Kidney tubule cell (primary cell): Measurements from ENCODE around the gene EID1.
"Not testable (repeated sequence)": the region's sequence is repeated elsewhere in the genome, so short reads cannot be mapped to it uniquely, and the experiment has no call there.

Source experiments
- DNase-seq: peaks from one replicate; pipeline ENCODE4 v3.0.0-alpha.2; 2018; ENCODE audit warnings: low spot score

Gene EID1

GRCh38 chr15:48877630-48878595, at the start of gene EID1:
EID1 (plus strand) TSS chr15:48878134; CDS start chr15:48878177, 43 bp downstream.
- peak; percentile 94 for DNase-seq

GRCh38 chr15:48828471-48828870, 49.5 kb upstream of the EID1 start:
- no peak for DNase-seq

- DNase-seq, result no peak
Observed at GRCh38 chr15:48828906-48829305, 49.0 kb upstream of the EID1 start.

GRCh38 chr15:48832648-48833047, 45.3 kb upstream of the EID1 start:
- no peak for DNase-seq

GRCh38 chr15:48833526-48834239, 44.3 kb upstream of the EID1 start:
- no peak for DNase-seq

- no peak for DNase-seq
Observed at GRCh38 chr15:48834756-48835155, 43.2 kb upstream of the EID1 start.

GRCh38 chr15:48842501-48842900, 35.4 kb upstream of the EID1 start:
- no peak for DNase-seq

GRCh38 chr15:48845123-48845522, 32.8 kb upstream of the EID1 start:
- DNase-seq, result no peak

GRCh38 chr15:48850648-48851047, 27.3 kb upstream of the EID1 start:
- no peak for DNase-seq

DNA sequence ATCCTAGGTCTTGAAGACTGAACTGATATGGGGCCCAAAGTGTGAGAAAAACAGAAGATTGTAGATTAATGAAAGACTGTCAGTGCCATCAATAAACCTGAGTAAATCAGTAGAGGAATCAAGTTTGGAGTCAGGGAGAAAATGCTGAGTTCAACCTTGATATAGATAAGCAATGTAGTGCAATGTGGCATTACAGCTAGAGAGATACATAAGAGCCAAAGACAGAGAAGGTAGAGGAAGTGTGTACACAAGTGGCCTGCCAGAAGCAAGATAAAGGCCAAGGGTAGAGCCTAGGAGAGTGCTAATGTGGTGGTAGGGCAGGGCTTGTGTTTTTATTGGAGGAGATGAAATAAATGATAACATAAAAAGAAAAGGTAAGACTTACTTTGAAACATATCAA, 26.0 kb upstream of the EID1 start:
- no peak for DNase-seq

DNA sequence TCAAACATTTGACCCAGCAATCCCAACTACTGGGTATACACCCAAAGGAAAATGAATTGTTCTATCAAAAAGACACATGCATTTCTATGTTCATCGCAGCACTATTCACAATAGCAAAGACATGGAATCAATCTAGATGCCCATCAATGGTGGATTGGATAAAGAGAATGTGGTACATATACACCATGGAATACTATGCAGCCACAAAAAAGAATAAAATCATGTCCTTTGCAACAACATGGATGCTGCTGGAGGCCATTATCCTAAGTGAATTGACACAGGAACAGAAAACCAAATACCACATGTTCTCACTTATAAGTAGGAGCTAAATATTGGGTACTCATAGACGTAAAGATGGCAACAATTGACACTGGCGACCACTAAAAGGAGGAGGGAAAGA, 23.5 kb upstream of the EID1 start:
- DNase-seq, result not testable (repeated sequence)

DNA sequence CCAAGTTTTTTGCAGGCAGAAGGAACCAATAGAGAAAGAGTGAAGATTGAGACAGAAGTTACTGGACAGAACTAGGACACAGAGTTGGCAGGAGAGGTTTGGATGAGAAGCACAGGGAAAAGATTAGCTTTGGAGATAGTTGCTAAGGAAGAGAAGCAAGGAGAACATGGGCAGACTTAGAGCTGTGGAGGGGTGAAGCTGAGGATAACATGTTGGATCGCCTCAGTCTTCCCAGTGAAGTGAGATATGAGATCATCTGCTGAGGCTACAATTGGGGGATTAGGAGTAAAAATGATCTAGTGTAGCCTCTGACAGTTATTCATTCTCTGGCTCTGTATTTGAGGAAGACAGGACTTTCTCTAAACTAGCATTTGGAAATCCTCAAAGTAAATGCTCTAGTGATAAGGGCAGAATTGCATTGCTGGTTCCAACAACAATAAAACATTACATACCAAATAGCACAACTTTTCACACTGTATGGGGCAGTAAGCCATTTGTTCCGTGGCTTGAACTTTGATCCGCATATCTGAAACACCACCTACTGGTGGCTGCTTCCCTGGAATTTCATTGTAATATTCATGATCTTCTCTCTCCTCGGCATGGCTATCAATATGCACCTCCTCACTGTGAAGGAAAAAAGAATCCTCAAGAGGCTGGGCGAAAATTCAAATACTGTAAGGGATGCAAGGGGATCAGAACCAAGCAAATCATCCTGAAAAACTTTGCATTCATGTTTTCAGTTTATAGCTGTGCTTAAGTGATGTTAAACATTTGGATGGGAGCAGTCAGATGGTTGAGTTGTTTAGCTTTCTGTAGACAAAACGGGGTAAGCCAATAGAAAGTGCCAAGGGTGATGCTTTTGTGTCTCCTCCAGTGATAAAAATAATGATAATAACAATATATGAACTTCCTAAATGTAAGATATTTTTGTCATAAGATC, 22.2 kb upstream of the EID1 start:
- DNase-seq, result peak; percentile 54

DNA sequence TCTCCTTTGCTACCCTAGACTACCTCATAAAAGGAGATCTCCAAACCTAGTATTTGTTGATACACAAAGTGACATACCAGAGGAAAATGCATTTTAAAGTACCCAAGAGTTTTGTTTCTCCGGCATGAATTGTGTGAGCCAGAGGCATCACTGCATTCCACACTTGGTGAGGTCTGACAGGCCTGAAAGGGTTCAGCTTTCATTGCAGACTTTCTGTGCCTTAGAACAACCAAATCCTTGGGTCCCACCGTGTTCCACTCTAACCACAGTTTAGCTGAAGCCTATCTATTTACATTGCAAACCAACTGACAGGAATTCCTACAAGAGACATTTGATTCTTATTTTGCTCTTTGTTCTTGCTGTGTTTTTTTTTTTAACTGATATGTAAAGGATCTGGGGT, 21.0 kb upstream of the EID1 start:
- no peak for DNase-seq

DNA sequence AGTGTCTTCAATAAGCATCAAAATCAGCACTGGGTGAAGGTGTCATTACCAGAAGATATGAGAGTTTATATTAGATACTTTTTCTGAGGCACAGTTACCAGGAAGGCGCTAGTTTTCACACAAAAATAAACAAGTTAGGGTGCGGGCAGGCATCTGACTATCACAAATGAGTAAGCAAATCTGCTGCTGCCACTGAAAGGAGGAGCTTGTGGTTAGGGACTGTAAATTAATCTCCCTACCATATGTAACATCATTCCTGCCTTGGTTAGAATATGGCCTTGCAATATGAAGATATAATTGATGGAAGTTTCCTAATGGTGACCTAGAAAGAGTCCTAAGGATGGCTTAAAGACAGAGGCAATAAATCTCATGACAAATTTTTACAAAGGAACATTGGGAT, 19.5 kb upstream of the EID1 start:
- DNase-seq, result no peak

DNA sequence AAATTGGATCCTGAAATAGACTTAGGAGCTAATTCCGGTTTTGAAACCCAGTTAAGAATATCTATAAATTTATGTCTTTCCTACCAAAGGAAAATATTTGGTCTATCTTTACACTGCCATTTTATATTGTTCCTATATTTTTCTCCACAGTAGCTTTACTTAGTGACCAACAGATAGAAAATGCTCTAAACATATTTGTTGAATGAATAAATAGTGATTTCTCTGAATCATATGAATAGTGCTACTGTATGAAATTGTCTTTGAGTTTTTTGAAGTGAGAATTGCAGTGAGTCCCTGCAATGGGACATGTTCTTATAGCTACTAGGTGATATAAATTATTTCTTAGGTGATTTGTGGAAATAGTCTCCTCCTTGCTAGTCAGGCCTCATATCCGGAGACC, 18.5 kb upstream of the EID1 start:
- no peak for DNase-seq

DNA sequence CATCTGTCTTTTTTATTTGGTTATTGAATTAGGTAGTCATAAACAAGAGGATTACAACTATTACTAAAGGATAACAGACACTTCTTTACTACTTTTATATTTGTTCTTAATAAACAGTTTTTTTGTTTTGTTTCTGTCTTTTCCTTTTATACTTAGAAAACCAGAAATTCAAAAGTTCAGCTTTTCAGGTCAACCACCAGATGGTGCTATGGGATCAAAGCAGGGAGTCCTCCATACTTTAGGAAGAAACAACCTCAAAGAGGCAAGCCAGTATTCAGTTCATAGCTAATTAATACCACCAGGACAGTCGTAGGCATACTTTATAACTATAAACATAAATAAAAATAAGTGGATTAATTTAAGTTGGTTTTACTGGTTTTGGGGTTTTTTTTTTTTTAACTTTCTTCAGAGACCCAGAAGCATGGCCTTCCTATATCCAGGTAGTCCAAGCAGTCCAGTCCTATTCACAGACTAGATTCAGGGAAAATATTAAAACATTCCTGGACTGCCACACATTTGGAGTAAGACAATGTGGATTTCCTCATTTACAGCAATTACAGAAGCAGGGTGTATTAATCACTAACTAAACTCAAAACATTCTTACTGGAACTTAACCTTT, 16.0 kb upstream of the EID1 start:
- DNase-seq, result peak; percentile 66

DNA sequence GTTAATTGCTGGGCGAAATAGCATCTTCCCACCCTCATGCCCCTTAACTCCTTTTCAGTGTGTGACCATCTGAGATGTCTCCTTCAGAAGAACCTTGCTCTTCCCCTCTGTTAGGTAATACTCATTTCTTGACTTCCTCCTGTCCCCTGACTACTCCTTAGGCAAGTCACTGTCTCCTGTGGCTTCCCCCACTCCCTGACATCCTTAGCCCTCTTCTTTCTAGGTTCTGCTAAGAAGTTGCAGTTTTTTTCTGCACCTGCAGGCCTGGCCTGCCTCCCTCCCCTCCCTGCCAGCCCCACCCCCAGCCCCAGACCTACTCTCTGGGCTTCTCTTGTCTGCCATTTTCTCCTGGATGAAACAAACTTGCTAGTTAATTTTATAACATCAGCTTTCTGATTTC, 15.2 kb upstream of the EID1 start:
- no peak for DNase-seq

GRCh38 chr15:48865370-48866079, 12.4 kb upstream of the EID1 start:
- no peak for DNase-seq

- DNase-seq, result peak; percentile 30
Observed at GRCh38 chr15:48866141-48866563, 11.8 kb upstream of the EID1 start.

GRCh38 chr15:48868023-48868422, 9.9 kb upstream of the EID1 start:
- DNase-seq, result no peak

DNA sequence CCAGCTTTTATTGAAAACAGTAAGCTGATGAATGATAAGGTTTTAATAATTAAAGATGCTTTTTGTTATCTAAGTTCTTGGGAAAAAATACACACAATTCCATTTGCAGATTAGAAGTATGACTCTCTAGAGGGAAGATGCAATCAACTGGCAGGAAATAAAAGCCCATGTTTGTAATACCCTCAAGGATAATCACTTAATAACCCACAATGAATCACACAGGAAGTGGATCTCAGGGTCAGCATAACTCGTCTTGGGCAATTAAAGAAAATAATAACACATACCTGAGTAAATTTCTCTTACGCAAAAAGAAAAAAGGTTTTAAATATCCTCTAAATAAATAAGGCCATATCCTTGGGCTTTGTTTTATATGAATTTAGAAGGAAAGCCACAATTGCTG, 9.4 kb upstream of the EID1 start:
- peak; percentile 64 for DNase-seq
